K562 (cell line): Measurements from ENCODE around the gene TRIP6. TPM values are rescaled to one million over a fixed set of nuclear protein-coding genes. Genes with fewer than 3 reads are reported as not detected.

Source experiments
- ARNT ChIP-seq, 2 experiments: fragments of 450-650 bp; IDR thresholded peaks; 2 replicates each; pipeline ENCODE4 v1.6.1; 2016; ENCODE audit warnings: mild to moderate bottlenecking in 1 of 2
- GTF2E2 ChIP-seq: fragments of 200-800 bp; sonication (Bioruptor generic); IDR thresholded peaks from 2 replicates; pipeline ENCODE4 v1.6.1; 2016; ENCODE audit warnings: missing genetic modification characterization, missing compliant biosample characterization
- HMG20B ChIP-seq: fragments of 250-450 bp; sonication (Bioruptor Pico); IDR thresholded peaks from 2 replicates; pipeline ENCODE4 v1.5.0; 2021; ENCODE audit warnings: mild to moderate bottlenecking
- JUN ChIP-seq, 2 experiments: sonication (generic) in 1 of 2; formaldehyde crosslinking in 1 of 2; IDR thresholded peaks; 2 replicates each; pipeline versions ENCODE4 v1.6.1 to v1.8.0; 2012 to 2022; ENCODE audit warnings: borderline replicate concordance in 2 of 2, mild to moderate bottlenecking in 2 of 2, improper control_type of control experiment in 1 of 2, low read depth in 1 of 2, low read length in 1 of 2, missing genetic modification reagents in 1 of 2
- L3MBTL2 ChIP-seq: fragments of 450-650 bp; IDR thresholded peaks from 2 replicates; pipeline ENCODE4 v1.6.1; 2016; ENCODE audit warnings: mild to moderate bottlenecking, moderate library complexity
- NBN ChIP-seq: fragments of 450-650 bp; IDR thresholded peaks from 2 replicates; pipeline ENCODE4 v1.6.1; 2016; ENCODE audit warnings: low read depth, mild to moderate bottlenecking
- NFRKB ChIP-seq: fragments of 450-650 bp; IDR thresholded peaks from 2 replicates; pipeline ENCODE4 v1.6.1; 2016; ENCODE audit warnings: low read depth
- NKRF ChIP-seq: fragments of 450-650 bp; IDR thresholded peaks from 2 replicates; pipeline ENCODE4 v1.6.1; 2016; ENCODE audit warnings: borderline replicate concordance
- NRF1 ChIP-seq, 2 experiments: fragments of 450-650 bp; IDR thresholded peaks in 1 of 2; conservative IDR thresholded peaks in 1 of 2; 2 replicates each; pipeline ENCODE4 v1.6.1; 2014; ENCODE audit warnings: mild to moderate bottlenecking in 2 of 2
- POLR2A ChIP-seq: fragments of 450-650 bp; conservative IDR thresholded peaks from 2 replicates; pipeline ENCODE4 v1.6.1; 2016
- RBM34 ChIP-seq: fragments of 200-400 bp; formaldehyde crosslinking; IDR thresholded peaks from 2 replicates; pipeline ENCODE4 v1.6.1; 2018; ENCODE audit warnings: low read length, borderline replicate concordance; ENCODE audit not compliant: insufficient read depth
- RERE ChIP-seq: sonication (generic); formaldehyde crosslinking; IDR thresholded peaks from 2 replicates; pipeline ENCODE4 v1.8.0; 2023; ENCODE audit warnings: missing genetic modification reagents, mild to moderate bottlenecking, borderline replicate concordance
- ZBED1 ChIP-seq: IDR thresholded peaks from 2 replicates; pipeline ENCODE4 v1.6.1; 2014
- ZBTB34 ChIP-seq: fragments of 250-450 bp; sonication (Bioruptor Pico); IDR thresholded peaks from 2 replicates; pipeline ENCODE4 v1.8.0; 2021; ENCODE audit warnings: mild to moderate bottlenecking, moderate library complexity
- polyA plus RNA-seq, 8 experiments: library from polyadenylated mRNA; depleted of rRNA in 4 of 8; stranded (reverse) in 5 of 8; unstranded in 3 of 8; fragments of >200 nt; fragmentation: Nextera tagmentation in 2 of 8; fragmentation: Illumina TruSeq in 1 of 8; extraction: Ambion mirVana in 2 of 8; extraction: Trizol in 1 of 8; gene quantifications; 2 replicates each; pipeline versions ENCODE4 v1.2.1 to v1.2.3, GENCODE V29; 2011 to 2014; ENCODE audit warnings: inconsistent platforms in 1 of 8, missing spikeins in 1 of 8
- total RNA-seq, 7 experiments: library from RNA; depleted of rRNA in 6 of 7; stranded (reverse); fragments of >200 nt in 6 of 7; fragmentation: Illumina TruSeq in 2 of 7; extraction: Trizol in 2 of 7; gene quantifications; 2 replicates each; pipeline versions ENCODE4 v1.2.1 to v1.2.3, GENCODE V29; 2011 to 2021; ENCODE audit warnings: low replicate concordance in 1 of 7
- TF ChIP-seq, protein P1 (sequence below): IDR thresholded peaks from 2 replicates; pipeline ENCODE4 v1.6.1; 2011; ENCODE audit not compliant: insufficient read length; ENCODE audit errors: extremely low read depth
- TF ChIP-seq, protein P2 (sequence below): fragments of 250-450 bp; sonication (Bioruptor Pico); IDR thresholded peaks from 2 replicates; pipeline ENCODE4 v1.5.0; 2021

Gene TRIP6
- total and polyA plus RNA-seq, 9 of the 15 experiments (the other 6 are each of a cell fraction or from before 2014, with no cell fraction given): 5.9 to 141 (median 54.0) TPM

DNA sequence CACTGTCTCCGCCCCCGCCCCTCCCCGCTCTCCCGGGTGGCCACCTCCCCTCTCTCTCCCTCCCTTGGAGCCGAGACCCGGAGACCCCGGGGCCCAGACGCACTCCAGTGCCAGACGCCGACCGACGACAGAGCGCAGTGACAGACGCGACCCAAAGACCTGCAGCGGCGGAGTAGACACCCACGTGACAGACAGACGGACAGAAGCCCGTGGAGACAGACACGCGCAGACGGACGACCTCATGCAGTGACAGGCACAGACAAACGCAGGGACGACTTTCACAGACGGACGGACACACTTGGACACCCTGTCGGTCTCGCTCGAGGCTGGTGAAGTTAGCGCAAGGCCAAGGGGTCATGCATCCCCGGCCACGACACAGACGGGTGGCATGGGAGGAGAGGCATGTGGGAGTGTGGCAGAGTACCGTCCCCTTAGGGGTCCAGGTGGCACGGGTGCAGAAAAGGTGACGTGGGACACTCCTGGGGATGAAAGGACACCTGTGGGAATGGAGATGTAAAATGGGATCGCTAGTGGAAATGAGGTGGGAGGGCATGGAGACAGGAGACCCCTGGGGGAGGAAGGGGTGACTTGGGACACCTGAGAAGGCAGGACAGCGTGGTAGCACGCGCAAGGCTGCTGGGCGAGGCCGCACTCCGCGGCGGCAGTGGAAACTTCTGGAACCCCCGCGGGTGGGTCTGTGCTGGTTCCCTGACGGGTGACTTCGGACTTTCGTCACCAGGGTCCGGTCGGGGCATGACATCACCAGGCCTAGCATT lies 29.0 kb downstream of the TRIP6 start (continued):
- TF ChIP-seq NBN: 0 out of 2 replicates have a peak, but pooled peaks have one; percentile 23
- no peak for TF ChIP-seq HMG20B
- no peak for TF ChIP-seq GTF2E2 (tag)
- TF ChIP-seq POLR2A: peak; percentile 65
- peak in 1 of 2 experiments; percentile 19; a peak in 2 of 4 replicates for TF ChIP-seq NRF1 (conservative IDR thresholded peaks at IDR 0.05 in 1 of 2, IDR thresholded peaks at IDR 0.05 in 1 of 2)
- TF ChIP-seq JUN (IDR thresholded peaks at IDR 0.05; ENCODE audit: borderline replicate concordance, low read depth, low read length): peak; percentile 70
- TF ChIP-seq JUN (CRISPR knock-in tag; IDR thresholded peaks at IDR 0.05; ENCODE audit: borderline replicate concordance): no peak
- TF ChIP-seq, protein P1, sequence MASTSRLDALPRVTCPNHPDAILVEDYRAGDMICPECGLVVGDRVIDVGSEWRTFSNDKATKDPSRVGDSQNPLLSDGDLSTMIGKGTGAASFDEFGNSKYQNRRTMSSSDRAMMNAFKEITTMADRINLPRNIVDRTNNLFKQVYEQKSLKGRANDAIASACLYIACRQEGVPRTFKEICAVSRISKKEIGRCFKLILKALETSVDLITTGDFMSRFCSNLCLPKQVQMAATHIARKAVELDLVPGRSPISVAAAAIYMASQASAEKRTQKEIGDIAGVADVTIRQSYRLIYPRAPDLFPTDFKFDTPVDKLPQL: no peak
- TF ChIP-seq L3MBTL2: peak; percentile 77
- TF ChIP-seq NKRF: peak; percentile 86
- TF ChIP-seq ARNT (IDR thresholded peaks at IDR 0.05): 0 out of 4 replicates have a peak, but pooled peaks of 1 of the 2 experiments have one; percentile 33
- TF ChIP-seq RBM34: no peak
- TF ChIP-seq RERE: no peak
- no peak; the same call in 1 of the 2 replicates for TF ChIP-seq ZBED1
- TF ChIP-seq NFRKB: peak; percentile 31; the same call in 1 of the 2 replicates
- TF ChIP-seq ZBTB34: no peak
- TF ChIP-seq, protein P2, sequence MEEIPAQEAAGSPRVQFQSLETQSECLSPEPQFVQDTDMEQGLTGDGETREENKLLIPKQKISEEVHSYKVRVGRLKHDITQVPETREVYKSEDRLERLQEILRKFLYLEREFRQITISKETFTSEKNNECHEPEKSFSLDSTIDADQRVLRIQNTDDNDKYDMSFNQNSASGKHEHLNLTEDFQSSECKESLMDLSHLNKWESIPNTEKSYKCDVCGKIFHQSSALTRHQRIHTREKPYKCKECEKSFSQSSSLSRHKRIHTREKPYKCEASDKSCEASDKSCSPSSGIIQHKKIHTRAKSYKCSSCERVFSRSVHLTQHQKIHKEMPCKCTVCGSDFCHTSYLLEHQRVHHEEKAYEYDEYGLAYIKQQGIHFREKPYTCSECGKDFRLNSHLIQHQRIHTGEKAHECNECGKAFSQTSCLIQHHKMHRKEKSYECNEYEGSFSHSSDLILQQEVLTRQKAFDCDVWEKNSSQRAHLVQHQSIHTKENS (CRISPR knock-in tag): no peak
